HG03432 (cell line): ENCODE data around the gene KCTD18.

ENCODE experiments used
- ATAC-seq: cut with Tn5 transposase; IDR thresholded peaks from one replicate; pipeline ENCODE4 v1.9.1; 2021; ENCODE audit warnings: mild to moderate bottlenecking, moderate library complexity; ENCODE audit not compliant: unreplicated experiment

Gene KCTD18

DNA sequence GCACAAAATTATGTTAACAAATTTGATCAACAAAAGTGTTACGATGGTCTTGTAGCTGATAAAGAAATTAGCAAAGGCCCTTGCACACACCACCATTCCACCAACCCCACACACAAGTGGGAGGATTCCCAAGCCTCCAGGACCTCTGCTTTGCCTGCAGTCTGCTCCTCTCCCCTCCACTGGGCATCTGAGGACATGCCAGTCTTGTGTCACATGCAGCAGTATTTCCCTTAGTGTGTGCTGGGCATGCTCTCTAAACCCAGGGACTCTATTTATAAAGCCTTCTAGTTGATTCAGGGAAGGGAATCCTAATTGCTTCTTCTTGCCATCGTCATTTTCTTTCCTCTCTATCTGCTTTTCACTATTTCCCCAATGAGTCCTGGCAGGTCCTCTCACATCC is 53.3 kb downstream of the KCTD18 start:
- no peak for ATAC-seq

DNA sequence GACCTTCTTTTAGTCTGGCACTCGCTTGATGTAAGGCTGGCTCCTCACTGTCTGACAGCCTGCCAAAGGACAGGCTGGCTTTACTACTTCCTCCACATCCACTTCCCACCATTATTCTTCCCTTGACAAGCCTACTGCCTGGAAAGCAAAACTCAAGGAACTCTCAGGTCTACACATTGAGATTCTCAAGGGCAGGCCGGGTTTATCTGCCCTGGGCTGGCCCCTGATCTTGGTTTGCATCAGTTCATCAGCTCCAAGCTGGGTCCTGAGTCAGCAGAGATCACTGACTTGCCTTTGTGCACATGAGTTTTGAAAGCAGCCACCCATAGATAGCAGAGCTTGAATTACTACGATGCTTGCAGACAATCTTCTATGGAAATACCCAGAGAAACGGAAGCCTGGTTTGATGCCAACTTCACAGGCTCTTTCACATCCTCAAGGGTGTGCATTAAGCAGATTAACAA is 53.9 kb downstream of the KCTD18 start:
- peak; percentile 65 for ATAC-seq

DNA sequence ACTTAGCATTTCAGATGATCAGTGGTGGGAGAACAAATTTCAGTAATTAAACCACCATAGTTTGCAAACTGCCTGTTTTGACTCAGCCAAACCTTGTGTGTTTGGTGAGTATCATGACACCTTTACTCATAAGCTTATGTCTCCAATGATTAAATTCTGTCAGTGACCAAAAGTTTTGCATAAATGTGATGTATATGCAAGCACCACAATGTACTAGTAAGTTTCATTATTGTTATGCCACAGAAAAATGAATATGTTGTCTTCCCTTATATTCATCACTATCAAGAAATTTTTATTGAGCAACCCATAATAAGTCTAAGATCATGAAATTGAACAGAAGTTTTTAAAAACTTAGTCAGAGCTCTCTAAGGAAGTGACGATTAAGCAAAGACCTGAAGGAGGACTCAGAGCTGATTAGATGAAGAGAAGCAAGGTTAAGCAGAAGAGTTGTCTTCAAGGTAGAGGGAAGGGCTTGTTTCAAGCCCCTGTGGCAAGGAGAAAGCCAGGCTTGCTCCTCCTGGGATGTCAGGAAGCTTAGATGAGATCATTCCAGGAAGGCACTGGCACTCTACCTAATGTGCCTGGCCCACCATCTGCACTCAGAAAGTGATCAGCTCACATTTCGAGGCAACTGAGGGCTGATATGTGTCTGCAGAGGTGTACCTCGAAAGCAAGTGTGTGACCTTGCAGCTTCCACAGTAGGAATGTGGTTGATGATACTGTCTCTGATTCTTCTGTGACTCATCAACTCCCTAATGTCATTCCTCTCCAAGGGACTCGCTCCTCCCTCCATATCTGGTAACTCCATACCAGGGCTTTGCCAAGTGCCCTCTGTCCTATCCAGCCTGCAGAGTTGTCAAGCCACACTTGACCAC is 54.7 kb downstream of the KCTD18 start:
- ATAC-seq: peak; percentile 88

DNA sequence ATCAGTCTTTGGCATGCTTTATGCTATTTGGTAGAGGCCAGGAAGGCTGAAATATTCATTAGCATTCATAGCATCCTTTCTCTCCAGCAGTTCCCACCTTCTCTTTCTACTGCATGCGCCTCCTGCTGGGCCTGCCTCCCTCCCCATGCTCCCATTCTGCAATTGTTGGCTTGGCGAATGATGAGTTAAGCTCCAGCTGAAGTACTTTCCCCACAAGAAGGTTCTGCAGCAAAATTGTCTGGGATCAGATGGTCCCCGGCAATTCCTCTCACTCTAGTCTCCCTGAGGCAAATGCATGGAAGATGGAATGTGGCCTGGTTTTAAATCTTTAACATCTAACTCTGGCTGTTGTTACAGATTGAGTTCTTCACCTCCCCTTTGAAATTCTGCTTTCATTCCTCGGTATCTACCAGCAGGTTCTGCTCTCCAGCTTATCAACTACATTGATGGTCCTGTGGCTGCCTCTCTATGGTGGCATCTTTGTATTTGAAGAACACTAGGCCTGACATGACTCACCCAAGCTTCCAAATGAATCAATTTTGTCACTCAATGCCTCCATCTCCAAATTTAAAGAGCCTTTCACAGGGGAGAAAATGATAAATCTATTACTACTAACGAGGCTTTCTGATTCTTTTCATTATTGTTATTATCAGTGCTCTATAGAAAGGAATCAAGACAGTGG is 55.9 kb downstream of the KCTD18 start:
- ATAC-seq: no peak

DNA sequence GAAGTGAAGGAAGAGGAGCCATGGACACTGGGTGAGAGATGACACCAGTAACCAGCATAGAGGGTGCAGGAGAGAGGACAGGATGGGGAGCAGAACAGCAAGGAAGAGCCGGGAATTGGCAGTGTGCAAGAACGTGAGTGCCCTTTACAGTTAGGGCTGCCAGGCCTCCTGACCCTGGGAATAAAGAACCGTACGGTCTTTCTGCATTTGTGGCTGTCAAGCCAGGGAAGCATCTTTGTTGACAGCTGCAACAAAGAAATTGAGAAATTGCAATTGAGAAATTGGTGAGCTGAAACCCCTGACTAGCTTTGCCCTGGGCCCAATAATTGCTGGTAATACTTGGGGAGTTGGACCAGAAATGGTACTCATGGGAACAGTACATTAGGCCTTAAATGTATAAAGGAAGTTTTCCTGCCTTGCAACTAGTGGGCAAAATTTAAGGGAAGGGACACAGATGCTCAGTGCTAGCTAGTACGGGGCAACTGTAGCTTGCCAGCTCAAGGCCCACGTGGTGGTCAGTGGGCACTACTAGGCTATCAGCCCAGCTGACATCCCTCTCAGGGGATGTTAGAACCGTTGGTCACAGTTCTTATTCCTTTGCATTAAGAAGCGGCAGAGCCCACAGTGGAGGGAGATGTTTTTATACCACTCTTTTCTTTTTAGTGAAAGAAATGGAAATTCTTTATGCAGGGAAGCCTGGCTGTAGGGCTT is 56.6 kb downstream of the KCTD18 start:
- ATAC-seq: no peak

DNA sequence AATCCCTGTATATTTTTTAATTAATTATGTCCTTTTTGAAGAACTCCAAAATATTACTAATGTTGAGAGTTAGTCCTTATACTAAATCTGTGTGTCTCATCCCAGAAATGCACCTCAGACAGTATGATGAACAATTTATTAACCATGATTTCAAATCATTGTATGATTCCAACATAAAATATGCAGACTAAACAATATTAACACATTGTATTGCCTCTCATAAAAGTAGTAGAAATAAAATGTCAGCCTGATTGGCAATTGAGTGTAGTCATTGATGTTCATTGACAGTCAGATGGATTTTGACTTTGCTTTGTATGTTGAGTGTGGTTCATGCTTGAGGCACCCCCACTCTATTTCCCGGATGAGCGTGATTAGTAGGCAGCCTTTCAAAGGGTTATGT is 57.5 kb downstream of the KCTD18 start:
- no peak for ATAC-seq

DNA sequence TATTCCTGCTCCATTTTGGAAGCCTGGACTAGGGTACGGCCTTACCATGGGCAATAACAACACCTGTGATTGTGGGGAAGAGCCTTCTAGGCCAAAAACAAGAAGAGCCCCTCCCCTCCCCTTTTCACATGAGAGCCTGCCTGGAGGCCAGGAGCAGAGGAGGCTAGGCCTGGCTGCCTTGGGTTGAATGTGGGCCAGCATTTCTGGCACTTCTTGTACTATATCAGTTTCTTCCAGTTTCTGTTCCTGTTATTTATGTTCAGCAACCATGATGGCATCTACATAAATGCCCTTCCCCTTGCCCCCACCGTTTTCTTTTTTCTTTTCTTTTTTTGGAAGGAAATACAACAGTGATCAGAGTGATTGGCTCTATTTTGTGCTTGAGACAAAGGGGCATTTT is 58.4 kb downstream of the KCTD18 start:
- ATAC-seq: no peak

DNA sequence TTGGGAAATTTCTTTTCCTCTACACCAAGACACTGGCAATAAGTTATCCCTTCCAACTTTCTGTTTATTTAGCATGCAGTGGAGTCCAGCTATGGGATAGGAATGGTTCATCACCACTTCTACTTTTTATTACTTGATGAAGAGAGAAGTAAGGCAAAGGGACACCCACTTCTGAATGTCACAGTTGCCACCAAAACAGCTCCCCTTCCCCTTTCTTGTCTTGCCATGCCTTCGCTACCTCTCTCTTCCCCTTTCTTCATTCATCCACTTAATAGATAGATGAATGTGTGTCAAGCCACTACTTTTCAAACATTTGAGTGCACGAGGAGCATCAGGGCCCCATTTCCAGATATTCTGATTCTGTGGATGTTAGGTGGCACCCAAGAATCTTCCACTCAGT is 59.6 kb downstream of the KCTD18 start:
- ATAC-seq: no peak

DNA sequence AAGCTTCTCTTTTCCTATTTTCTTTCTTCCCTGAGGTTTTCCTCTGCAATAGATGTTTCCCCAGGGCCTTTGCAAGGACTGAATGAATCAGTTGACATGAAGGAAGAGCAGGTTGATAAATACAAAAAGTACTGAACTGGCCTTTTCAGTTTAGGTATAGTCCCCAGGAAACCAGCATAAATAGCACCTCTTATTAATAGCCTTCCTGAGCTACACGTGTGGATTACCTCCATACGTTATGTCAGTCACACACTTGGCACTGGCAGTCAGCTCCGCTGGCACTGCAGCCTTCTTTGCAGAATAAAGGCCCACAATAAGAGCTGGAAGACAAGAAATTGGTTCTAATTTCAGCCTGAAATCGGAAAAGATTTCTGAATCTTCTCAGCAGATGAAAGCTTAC is 60.7 kb downstream of the KCTD18 start:
- no peak for ATAC-seq

DNA sequence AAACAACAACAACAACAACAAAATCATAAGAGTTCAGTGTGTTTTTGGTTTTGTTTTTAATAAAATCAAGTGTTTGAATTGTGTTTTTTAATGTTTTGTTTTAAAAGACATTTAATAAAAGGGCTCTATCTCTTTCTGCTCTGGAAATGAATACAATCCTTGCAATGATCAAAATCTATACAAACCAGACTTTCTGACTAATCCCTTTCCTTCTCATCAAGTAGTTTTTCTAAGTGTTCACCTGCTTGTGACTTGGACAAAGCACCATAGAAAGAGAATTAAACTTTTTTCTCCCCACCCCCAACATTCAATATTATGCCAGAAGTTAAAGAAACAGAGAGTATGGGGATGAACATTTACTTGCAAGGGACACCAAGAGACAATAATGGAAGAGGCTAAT is 61.4 kb downstream of the KCTD18 start:
- ATAC-seq: no peak

DNA sequence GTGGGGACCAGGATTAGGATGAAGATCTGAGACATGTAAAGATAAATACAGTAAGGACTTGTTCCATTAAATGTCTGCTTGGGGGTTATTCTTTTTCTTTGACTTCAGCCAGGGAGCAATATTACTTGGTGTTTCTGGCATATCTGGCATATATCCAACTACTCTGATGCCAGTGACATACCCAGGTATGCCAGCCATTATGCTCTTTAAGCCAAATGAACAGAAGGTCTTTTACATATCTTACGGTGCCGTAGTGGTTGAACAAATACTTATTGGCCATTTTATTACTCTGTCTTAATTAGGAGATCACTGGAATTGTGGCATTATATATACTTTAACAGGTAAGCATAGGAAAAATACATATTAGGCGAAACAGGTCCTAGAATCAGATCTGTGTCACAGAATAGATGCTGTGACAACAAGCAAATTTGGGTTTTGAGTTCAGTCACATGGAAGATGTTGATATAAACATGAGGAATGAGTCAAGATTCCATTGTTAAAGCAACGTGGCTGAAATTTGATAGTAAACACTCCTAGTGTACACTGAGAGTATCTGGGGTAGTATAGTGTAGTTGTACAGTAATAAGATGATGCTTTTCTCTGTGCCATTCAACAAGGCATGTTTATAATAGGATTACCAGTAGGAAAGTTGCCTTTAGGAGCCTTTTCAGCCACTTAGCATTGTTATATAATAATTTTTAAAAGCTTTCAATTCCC is 62.6 kb downstream of the KCTD18 start:
- ATAC-seq: no peak

DNA sequence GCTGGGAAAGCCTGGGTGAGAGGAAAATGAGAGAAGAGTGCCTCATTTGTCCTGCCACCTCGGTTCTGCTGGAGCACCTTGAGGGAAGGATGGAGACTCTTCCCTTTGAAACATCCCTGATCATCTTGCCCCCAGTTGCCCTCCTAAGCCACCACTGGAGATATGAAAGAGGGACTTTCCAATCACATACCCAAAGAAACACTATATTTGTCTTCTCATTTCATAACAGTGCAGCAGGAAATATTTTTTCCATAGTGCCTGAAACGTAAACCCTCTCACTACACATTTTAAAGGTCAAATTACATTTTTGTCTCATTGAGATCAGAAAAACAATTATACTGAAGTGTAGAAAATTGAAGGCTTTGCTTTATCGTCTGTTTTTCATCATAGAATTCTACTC is 63.3 kb downstream of the KCTD18 start:
- no peak for ATAC-seq

DNA sequence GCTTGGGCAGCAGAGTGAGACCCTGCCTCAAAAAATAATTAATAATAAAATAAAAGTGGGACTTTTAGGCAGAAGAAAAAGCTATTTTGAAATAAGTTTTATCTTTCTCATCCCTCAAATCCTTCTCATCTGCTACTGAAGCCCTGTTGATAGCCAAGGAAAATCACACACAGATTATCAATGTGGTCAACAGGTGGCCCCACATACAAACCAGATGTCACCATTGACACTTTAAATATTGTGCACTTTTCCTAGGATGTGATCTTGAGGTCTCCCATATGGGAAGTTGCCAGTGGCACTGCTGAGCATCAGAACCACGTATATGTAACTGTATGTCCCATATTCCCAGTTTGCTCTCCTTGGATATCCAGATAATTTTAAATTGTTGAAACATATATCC is 64.6 kb downstream of the KCTD18 start:
- ATAC-seq: no peak

DNA sequence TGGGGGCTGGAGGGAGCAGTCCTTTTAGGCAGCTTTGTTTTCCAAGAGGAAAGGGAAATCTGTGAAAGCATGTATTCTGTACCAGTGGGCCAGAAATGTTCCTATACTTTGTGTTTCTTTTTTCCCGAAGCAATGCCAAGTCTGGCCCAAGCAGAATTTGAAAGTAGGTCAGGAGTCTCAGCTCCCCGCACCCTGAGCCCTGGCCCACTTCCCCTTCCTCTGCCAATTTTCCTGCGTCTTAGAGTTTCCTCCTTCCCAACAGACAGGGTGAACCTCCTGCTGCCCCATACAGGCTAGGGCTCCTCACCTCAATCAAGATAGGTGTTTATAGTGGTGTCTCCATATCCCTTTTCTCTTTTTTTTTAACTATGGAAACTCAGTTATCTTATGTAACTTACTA is 65.3 kb downstream of the KCTD18 start:
- no peak for ATAC-seq

DNA sequence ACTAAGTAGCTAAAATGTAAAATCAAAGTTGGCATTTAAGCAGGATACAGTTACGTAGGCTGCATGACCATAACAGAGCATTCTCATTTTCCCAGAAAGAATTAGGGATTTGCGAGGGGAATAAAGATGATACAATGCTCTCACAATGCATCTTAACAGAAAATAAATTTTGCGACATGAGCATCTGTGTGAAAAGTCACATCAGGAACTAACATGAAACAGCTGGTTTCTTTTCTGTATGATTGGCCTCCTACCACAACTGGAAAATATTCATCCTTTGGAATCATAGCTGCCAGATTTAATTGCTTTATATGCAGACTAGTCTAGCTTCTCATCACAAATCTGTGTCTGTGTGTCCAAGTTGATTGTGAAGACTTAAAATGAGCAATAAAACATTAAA is 66.0 kb downstream of the KCTD18 start:
- ATAC-seq: no peak

DNA sequence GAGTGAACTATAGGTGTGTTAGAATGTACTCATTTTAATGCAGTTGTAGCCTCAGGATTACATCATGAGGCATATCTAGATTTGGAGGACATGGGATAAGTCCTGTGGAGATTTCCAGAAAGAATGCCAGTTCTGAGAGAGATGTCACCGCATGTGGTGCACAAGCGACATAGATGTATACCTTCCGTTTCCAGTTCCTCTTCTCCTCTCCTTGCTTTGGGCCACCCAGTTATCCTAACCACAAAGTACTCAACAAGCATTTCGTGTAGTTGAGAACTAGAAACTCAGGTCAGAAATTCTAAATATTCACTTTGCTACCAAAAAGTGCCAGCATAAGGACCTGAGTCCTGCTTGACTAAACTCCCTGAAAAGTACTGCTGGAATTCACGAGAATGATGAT is 66.5 kb downstream of the KCTD18 start:
- no peak for ATAC-seq

DNA sequence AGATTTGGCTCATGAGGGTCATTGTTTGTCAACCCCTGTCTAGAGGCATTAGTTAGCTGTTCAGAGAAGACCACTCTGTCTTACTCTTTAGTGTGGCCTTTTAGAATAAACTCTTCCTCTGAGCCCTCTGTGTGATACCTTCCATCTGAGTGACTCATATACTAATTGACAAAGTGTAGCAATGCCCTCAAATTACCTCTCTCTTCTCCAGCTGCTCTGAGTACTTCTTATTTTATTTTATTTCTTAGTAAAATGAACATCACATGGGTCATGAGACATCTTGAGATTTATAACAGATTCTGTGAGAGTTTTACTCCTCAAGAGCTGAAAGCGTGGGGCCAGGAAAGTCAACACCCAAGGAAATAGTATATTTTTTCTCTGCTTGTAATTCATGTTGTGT is 67.4 kb downstream of the KCTD18 start:
- no peak for ATAC-seq

DNA sequence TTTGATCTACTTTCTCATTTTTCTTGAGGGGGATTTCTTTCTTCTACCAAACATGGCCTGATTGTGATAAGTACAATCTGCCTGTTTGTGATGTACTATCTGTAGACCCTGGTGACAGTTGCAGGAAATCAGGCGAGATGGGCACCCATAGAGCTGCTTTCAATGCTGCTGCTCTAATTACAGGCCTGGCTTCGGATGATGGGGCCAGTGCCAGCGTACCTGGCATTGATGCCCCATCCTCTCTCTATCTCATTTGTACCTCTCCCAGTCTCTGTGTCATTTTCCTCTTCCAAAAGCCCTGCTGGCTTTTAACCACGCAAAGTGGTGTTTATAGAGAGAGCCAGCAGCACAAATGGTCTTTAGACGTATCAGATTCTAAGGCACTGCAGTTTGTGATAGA is 69.9 kb downstream of the KCTD18 start:
- ATAC-seq: no peak
